Fibroblast of the conjunctiva (primary cell): ENCODE results near the gene CYP4A11.
"Not testable (repeated sequence)": the region's sequence is repeated elsewhere in the genome, so short reads cannot be mapped to it uniquely, and the experiment has no call there.

Experiments
- DNase-seq: peaks from one replicate; pipeline ENCODE4 v3.0.0-alpha.2; 2010; ENCODE audit warnings: low read depth

The CYP4A11 gene

DNA sequence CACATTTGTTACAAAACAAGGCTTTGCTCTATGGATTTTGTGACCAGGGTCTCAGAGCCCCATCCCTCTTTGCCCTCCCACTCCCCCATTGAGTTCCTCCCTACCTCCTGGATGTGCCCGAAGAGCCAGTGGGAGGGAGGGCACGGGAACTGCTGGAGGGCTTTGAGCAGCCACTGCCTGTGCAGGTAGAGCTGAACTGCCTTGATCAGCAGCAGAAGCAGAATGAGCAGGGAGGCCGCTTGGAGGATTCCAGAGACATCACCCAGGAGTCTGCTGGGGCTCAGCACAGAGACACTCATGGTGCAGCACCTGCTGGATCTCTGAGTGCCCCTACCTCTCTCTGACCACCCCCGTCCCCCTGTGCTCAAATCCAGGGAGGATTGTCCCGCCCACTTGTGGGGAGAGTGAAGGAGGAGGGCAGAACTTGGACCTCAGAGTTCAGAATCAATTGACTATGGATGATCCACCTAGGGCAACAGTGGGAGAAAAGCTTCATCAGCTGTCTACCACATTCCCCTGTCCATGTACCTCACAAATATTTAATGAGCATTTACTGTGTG is at the start of gene CYP4A11:
CYP4A11 (minus strand) TSS at position 342 of the 560 bp plus-strand sequence; CDS start at position 299, 43 bp downstream.
- no peak for DNase-seq

DNA sequence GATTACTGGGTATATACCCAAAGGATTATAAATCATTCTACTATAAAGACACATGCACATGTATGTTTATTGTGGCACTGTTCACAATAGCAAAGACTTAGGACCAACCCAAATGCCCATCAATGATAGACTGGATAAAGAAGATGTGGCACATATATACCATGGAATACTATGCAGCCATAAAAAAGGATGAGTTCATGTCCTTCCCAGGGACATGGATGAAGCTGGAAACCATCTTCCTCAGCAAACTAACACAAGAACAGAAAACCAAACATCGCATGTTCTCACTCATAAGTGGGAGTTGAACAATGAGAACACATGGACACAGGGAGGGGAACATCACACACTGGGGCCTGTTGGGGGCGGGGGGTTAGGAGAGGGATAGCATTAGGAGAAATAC is 49.3 kb upstream of the CYP4A11 start:
- not testable (repeated sequence) for DNase-seq

GRCh38 chr1:46983830-46984586 is 42.7 kb upstream of the CYP4A11 start:
- no peak for DNase-seq

GRCh38 chr1:46983166-46983829 is 42.0 kb upstream of the CYP4A11 start:
- no peak for DNase-seq

GRCh38 chr1:46969014-46969619 is 27.8 kb upstream of the CYP4A11 start:
- no peak for DNase-seq

DNA sequence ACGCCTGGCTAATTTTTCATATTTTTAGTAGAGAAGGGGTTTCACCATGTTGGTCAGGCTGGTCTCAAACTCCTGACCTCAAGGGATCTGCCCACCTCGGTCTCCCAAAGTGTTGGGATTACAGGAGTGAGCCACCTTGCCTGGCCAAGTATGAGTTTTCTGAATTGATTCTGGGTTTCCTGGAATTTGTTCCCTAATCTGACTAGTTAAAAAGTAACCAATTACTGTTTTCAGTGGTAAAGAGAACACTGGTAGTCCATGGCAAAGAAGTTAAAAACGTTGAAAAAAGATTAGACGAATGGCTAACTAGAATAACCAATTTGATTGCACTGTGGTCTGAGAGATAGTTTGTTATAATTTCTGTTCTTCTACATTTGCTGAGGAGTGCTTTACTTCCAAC is 21.0 kb upstream of the CYP4A11 start:
- DNase-seq: not testable (repeated sequence)

DNA sequence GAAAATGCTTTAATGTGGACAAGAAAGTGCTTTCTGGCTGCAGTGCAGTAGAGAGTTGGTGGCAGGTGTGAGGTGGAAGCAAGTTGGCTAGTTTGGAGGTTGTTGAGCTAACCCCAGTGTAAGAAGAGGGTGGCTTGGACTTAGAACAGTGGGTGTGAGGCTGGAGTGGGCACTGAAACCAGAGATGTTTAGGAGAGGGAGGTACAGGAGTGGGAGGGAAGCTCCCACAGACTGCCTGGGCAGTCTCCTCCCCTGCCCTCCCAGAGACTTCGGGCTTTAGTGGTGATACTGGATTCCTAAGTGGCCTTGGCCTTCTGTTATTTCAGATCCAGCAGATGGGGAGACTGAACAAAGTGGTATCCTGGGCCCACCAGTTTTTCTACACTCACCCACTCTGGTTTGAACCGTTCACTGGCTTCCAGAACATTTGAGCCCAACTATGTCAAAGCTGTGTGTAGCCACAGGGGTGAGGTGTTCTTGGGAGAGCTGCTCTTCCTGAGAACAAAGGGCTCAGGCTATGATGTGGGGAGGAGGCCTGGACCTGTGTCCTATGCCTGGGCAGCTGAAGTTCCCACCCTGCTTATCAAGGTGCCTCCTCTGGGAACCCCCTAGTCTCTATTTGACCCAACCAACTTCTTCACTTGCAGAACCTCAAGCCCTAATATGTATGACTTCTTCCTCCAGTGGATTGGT is 19.9 kb upstream of the CYP4A11 start:
- no peak for DNase-seq

DNA sequence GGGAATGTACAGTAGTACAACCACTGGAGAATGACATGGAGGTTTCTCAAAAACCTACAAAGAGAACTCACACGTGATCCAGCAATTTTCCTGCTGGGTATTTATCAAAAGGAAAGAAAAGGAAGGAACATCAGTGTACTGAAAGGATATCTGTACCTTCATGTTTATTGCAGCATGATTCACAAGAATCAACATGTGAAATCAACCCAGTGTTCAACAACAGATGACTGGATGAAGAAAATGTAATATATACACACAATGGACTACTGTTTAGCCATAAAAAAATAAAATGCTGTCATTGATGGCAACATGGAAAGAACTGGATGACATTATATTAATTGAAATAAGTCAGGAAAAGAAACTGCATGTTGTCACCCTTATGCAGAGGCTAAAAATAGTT is 19.0 kb upstream of the CYP4A11 start:
- DNase-seq: no peak

DNA sequence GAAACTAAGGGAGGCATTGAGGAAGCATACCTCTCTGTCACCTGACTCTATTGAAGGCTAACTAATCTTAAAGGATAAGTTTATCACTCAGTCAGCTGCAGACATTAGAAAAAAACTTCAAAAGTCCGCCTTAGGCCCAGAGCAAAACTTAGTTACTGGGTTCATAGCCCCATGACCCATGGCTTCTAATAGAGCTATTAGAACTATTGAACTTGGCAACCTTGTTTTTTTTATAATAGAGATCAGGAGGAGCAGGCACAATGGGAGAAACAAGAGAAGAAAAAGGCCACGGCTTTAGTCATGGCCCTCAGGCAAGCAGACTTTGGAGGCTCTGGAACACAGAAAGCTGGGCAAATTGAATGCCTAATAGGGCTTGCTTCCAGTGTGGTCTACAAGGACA is 13.8 kb upstream of the CYP4A11 start:
- DNase-seq: not testable (repeated sequence)

- not testable (repeated sequence) for DNase-seq
Observed at GRCh38 chr1:46953847-46954246, 12.6 kb upstream of the CYP4A11 start.

DNA sequence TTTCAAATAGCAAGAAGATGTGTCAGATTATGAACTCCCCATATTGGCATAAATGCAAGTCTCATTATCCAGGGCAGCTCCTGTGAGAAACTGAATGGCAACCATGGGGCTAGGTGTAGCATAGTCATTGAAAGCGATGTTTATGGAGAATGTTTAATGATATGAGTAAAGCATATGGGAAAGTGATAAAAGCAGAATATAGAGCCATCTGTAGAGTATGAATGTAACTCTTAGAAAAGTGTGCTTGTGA is 8.1 kb upstream of the CYP4A11 start:
- not testable (repeated sequence) for DNase-seq

- no peak for DNase-seq
Observed at GRCh38 chr1:46948629-46949416, 7.5 kb upstream of the CYP4A11 start.

GRCh38 chr1:46947706-46948105 is 6.4 kb upstream of the CYP4A11 start:
- DNase-seq: not testable (repeated sequence)

DNA sequence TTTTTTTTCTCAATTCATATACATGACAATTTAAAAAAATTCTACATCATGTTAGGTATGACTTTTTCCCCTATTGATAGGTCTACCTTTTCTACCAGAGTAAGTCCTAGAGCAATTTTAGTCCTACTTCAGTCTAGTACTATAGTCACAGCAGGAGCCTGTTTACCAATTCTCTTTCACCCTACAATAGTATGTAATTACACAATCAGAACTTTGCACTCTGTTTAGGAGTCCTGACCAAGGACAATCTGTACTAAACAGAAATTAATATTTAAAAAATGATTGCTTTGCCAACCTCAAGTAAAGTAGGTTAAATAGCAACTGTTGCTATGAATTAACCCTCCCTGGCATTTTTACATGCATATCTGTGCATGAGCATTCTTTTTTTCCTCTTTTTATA is 810 bp upstream of the CYP4A11 start:
- DNase-seq: no peak

DNA sequence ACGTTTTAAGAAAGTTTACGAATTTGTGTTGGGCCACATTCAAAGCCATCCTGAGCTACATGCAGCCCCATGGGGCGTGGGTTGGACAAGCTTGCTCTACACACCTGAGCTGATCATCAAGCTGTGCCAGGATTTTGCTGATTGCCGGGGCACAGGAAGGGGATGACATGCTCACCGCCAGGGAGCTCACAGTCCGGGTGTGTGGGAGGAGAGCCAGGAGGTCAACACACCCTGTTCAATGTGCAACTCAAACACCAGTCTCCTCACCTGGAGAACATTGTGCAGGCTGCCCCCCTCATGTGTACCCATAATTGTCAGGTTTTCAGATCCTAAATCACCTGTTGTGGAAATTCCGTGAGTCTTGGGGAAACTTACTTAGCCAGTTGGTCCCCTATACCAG is 969 bp downstream of the CYP4A11 start:
- DNase-seq: no peak

DNA sequence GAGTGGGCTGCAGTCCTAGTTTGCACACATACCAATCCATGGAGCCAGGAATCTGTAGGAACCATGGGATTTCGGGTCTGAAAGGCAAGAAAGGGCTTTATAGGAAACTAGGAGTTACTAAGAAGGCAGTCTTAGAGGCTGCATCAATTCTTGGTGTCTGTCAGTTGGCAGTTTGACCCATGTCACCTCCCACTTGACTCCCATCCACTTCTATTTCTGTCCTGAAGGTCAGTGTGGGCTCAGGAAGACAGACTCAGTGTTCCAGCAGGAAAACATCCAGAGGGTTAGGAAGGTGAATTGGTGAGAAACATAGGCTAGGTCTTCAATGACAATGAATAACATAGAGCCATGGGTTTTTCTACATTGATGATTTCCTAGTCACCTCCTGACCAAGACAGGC is 4.0 kb downstream of the CYP4A11 start:
- no peak for DNase-seq

DNA sequence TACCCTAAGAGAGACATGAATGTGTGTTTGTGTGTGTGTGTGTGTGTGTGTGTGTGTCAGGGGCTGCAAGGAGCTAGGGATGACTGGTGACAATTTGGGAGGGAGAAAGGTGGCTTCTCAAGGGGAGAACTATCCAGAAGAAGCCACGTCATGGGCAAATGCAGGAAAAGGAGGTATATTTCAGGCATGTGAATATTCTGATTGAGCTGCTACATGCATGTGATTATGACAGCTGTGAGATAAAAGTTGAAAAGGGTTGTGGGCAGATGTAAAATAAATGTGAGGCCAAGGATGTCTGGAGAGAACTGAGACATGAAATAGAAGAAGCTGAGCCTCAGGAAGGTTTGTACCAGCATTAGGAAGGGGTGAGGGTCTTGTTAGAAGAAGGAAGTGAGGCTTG is 4.5 kb downstream of the CYP4A11 start:
- DNase-seq: no peak

DNA sequence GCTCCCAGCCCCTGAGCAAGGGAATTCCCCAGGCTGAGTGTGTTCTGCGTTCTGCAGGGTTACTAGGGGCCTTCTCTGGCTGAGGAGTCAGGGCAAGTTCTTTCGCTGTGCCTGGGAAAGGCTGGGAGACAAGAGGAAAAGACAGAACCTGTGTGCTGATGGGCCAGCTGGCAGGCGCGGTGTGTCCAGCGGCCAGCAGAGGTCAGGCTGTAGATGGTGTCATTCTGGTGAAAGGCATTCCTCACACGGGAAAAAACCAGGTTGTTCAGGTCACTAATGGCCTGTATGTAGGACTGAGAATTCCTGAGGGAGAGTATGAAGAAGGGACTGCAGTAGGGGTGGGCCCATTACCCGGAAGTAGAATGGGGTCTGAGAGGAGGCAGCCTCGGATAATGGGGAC is 6.4 kb downstream of the CYP4A11 start:
- not testable (repeated sequence) for DNase-seq

- not testable (repeated sequence) for DNase-seq
Observed at GRCh38 chr1:46932020-46932419, 9.3 kb downstream of the CYP4A11 start.

DNA sequence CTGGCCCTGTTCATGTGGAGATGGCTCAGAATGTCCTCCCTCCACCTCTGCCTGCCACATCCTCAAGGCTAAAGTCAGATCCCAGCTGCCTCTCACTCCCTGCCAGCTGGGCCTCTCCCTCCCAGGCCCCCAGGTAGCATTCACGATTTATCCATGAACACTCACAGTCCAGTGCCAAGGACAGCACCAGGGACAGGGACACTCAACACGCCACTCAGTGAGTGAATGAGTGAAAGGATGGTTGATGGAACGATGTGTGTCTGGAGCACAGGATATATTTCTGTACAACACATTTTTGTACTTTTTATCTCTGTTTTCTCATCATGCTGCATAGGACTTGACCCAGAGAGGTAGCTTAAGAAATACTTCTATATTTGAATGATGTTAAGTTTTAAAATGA is 10.1 kb downstream of the CYP4A11 start:
- no peak for DNase-seq

DNA sequence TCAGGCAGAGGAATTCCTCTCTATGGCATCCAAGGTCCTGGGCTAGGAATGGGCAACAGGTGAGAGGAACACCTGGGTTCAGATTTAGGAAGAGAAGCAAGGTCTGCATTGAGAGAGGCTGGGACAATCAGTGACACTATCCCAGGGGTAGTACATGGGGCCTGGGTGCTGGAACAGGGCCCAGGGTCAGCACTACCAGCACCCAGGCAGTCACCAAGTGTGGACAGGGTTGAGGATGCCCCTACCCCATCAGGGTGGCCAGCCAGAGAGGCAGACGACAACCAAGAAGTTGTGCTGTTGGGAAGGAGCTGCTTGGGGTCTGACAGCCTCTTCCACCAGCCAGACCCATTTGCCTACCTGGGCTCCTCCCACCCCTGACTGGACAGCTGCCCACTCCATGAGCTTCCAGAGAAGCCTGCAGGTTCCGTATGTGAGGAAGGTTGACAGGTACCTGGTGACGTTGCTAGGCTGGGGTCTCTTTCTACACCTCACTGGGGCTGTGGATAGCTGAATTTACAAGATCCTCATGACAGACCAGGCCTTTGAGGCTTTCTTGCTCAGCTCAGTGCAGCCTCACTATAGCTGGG is 13.9 kb downstream of the CYP4A11 start:
- DNase-seq: no peak
